GM21528 (cell line): Measurements from ENCODE around the gene CDKL5.

Source experiments
- ATAC-seq: cut with Tn5 transposase; IDR thresholded peaks from one replicate; pipeline ENCODE4 v1.9.1; 2021; ENCODE audit warnings: mild to moderate bottlenecking, moderate library complexity; ENCODE audit not compliant: unreplicated experiment, low FRiP score

CDKL5 gene

GRCh38 chrX:18682979-18683387 lies 257.6 kb downstream of the CDKL5 start:
- ATAC-seq = no peak

- no peak for ATAC-seq
These were observed 262.6 kb downstream of the CDKL5 start for GRCh38 chrX:18687856-18688495.

DNA sequence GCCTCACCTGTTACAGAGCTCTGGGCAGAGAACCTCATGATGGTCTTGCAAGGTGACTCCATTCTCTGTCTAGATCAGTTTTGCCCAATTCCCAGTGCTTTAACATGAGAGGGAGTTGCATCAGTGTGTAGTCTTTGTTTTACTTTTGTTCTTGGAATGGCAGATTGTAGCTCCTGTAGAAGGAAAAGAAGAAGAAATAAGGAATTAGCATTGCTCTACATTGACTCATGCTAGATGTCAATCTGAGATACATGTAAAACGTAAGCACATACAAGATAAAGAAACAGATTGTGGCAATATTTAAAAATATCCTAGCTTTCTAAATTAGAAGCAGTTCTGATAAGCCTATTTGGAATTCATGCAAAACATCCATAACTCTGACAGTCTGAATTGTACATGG lies 266.0 kb downstream of the CDKL5 start:
- ATAC-seq = no peak

GRCh38 chrX:18692541-18692940 lies 267.1 kb downstream of the CDKL5 start:
- no peak for ATAC-seq

DNA sequence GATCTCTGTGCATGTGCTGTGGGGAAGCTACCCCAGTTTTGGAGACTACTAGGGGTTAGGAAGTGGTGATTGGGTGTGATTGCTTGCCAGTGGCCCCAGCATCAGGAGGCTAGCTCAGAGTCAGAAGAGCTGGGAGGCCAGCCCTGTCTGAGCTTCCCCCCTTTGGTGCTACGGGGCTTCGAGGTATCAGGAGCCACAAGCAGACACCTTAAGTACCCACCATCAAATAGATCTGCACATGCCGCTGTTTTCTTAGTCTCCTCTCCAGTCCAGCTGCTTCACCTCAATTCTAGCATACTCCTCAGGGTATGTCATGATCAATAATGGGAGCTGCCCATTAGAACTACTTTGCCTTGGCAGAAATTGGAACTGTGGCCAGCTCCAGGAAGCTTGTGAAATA lies 271.2 kb downstream of the CDKL5 start:
- no peak for ATAC-seq

GRCh38 chrX:18698737-18699650 lies 273.6 kb downstream of the CDKL5 start:
- ATAC-seq = no peak

DNA sequence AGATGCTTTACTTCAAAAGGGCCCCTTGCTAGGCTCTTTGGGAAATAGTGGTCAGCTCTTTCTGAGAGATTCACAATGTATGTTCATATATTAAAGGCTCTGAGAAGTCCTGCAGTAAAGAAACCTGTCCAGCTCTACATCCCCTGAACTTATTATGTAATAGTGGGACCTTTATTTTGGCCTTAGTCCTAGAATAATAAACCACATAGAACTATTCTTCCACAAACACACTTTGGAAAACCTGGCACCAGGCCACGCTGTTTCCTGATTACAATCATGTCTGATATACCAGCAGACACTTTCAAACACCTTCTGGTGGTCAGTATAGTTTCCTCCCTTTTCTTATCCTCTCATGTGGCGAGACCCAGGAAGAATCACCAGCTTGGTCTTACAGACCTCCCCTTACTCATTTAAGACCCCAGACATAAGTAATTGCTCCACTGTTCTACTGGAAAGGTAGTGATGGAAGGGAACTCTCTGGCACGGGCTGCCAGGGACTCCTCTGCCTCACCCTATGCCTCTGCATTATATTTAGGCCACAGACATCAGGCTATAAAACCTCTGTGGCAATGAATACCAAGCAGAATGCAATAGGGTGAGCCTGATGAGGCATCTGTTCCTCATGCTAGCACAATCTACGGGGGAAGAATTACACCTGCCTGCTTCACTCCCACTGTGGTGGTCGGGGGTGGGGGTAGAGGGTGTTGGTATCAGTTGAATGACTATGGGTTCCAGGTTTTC lies 276.4 kb downstream of the CDKL5 start:
- no peak for ATAC-seq

- ATAC-seq = no peak
These were observed 277.2 kb downstream of the CDKL5 start for GRCh38 chrX:18702362-18703195.
